PC-9 (cell line): Measurements from ENCODE around the gene SLC25A47.

Source experiments
- CTCF ChIP-seq: fragments of 200-600 bp; sonication (generic); conservative IDR thresholded peaks from 2 replicates; pipeline ENCODE4 v1.6.1; 2017; ENCODE audit warnings: mixed run types, antibody characterized with exemption, mild to moderate bottlenecking, moderate library complexity
- EZH2 ChIP-seq: fragments of 200-600 bp; sonication (generic); IDR thresholded peaks from 2 replicates; pipeline ENCODE4 v1.8.0; 2017; ENCODE audit warnings: antibody characterized with exemption, low read depth

- TF ChIP-seq CTCF (no peak), EZH2 (no peak)
Observed at GRCh38 chr14:100317389-100317788, 5.8 kb upstream of the SLC25A47 start.
